Upper lobe of right lung (tissue), 1 donor: ENCODE data around the gene PHRF1. TPM values are rescaled to one million over a fixed set of nuclear protein-coding genes. Genes with fewer than 3 reads are reported as not detected.

Experiments used
- ATAC-seq: fragments of 200-7000 bp; cut with Tn5 transposase; one replicate; pipeline ENCODE4 v1.9.1; 2020; ENCODE audit warnings: mild to moderate bottlenecking, moderate library complexity
- DNase-seq: peaks from one replicate; pipeline ENCODE4 v3.0.0-alpha.2; 2020
- H3K27ac ChIP-seq: fragments of 200-600 bp; one replicate; pipeline ENCODE4 v1.8.0; 2022
- H3K27me3 ChIP-seq: fragments of 200-600 bp; one replicate; pipeline ENCODE4 v1.8.0; 2022; ENCODE audit warnings: mild to moderate bottlenecking
- H3K36me3 ChIP-seq: fragments of 200-600 bp; one replicate; pipeline ENCODE4 v1.8.0; 2022
- H3K4me1 ChIP-seq: fragments of 200-600 bp; one replicate; pipeline ENCODE4 v1.8.0; 2022
- H3K4me3 ChIP-seq: fragments of 200-600 bp; one replicate; pipeline ENCODE4 v1.8.0; 2022; ENCODE audit warnings: mild to moderate bottlenecking
- H3K9me3 ChIP-seq: fragments of 200-600 bp; one replicate; pipeline ENCODE4 v1.8.0; 2022
- CTCF ChIP-seq: fragments of 200-600 bp; IDR thresholded peaks from one replicate; pipeline ENCODE4 v1.8.0; 2022; ENCODE audit warnings: antibody characterized with exemption
- intact Hi-C: fragments of 100-400 bp; cut with DNase I; formaldehyde crosslinking; loops from one replicate; pipeline ENCODE4 v1.11.0; 2022
- total RNA-seq: library from RNA; stranded (reverse); fragmentation: NEBNext Ultra II Directional; extraction: Animal tissue kit (Norgen Biotek cat#: 25700); gene quantifications from one replicate; pipeline ENCODE4 v1.2.1, GENCODE V29; 2021
- donor health status: DM: no; HTN: yes; CAD: no; lungs with severe emphysema.

Gene PHRF1
- total RNA-seq, 1 donor from 2014 or later = 31.0 TPM

- peaks cover 4% of the 10 kb centered on the region for H3K4me1 ChIP-seq
- DNase-seq = peak; percentile 61
These were observed 31.8 kb downstream of the PHRF1 start for GRCh38 chr11:607971-608659.

GRCh38 chr11:608791-609251 lies 32.6 kb downstream of the PHRF1 start:
- DNase-seq = peak; percentile 65
- Histone ChIP-seq H3K36me3 (peaks cover 96% of the 10 kb centered on the region), H3K4me3 (no peak overlapping the region), H3K4me1 (peaks cover 6% of the 10 kb centered on the region), H3K27ac (no peak overlapping the region), H3K9me3 (no peaks in the 10 kb centered on the region), H3K27me3 (no peaks in the 10 kb centered on the region)
- no peak for ATAC-seq
- no peak for TF ChIP-seq CTCF
- intact Hi-C loops = no loop called here

More at GRCh38 chr11:607971-608659, 31.8 kb downstream of the PHRF1 start:
- no peaks in the 10 kb centered on the region for H3K27me3 ChIP-seq
- intact Hi-C loops = no loop called here
- no peak overlapping the region for H3K4me3 ChIP-seq
- H3K27ac ChIP-seq = no peak overlapping the region
- no peak for TF ChIP-seq CTCF
- no peak for ATAC-seq
- no peaks in the 10 kb centered on the region for H3K9me3 ChIP-seq
- peaks cover 100% of the 10 kb centered on the region for H3K36me3 ChIP-seq

GRCh38 chr11:609341-609811 lies 33.1 kb downstream of the PHRF1 start:
- ATAC-seq = no peak
- H3K4me1 ChIP-seq = peaks cover 12% of the 10 kb centered on the region
- H3K27ac ChIP-seq = no peak overlapping the region
- H3K9me3 ChIP-seq = no peaks in the 10 kb centered on the region
- peaks cover 90% of the 10 kb centered on the region for H3K36me3 ChIP-seq
- no peak overlapping the region for H3K4me3 ChIP-seq
- H3K27me3 ChIP-seq = no peaks in the 10 kb centered on the region
- peak; percentile 63 for DNase-seq
- intact Hi-C loops = no loop called here
- TF ChIP-seq CTCF = no peak

GRCh38 chr11:610146-610801 lies 34.0 kb downstream of the PHRF1 start:
- ATAC-seq (no peak), DNase-seq (peak; percentile 62)
- H3K27ac ChIP-seq = no peak overlapping the region
- H3K4me1 ChIP-seq = peaks cover 21% of the 10 kb centered on the region
- no peaks in the 10 kb centered on the region for H3K9me3 ChIP-seq
- H3K27me3 ChIP-seq = no peaks in the 10 kb centered on the region
- H3K4me3 ChIP-seq = no peak overlapping the region
- no peak for TF ChIP-seq CTCF
- H3K36me3 ChIP-seq = peaks cover 81% of the 10 kb centered on the region
- intact Hi-C loops = no loop called here

GRCh38 chr11:611001-611996 lies 35.0 kb downstream of the PHRF1 start:
- no peak for ATAC-seq
- H3K9me3 ChIP-seq = no peaks in the 10 kb centered on the region
- peak; percentile 68 for DNase-seq
- no peaks in the 10 kb centered on the region for H3K27me3 ChIP-seq
- TF ChIP-seq CTCF = no peak
- H3K4me3 ChIP-seq = no peak overlapping the region
- peaks cover 25% of the 10 kb centered on the region for H3K4me1 ChIP-seq
- intact Hi-C loops = no loop called here
- no peak overlapping the region for H3K27ac ChIP-seq
- H3K36me3 ChIP-seq = peaks cover 71% of the 10 kb centered on the region
